ENCODE measurements around the gene UBE2J2. TPM values are rescaled to one million over a fixed set of nuclear protein-coding genes. Genes with fewer than 3 reads are reported as not detected.

Gene UBE2J2
- total RNA-seq, 1 experiment from 2014 or later = 54.2 TPM

DNA sequence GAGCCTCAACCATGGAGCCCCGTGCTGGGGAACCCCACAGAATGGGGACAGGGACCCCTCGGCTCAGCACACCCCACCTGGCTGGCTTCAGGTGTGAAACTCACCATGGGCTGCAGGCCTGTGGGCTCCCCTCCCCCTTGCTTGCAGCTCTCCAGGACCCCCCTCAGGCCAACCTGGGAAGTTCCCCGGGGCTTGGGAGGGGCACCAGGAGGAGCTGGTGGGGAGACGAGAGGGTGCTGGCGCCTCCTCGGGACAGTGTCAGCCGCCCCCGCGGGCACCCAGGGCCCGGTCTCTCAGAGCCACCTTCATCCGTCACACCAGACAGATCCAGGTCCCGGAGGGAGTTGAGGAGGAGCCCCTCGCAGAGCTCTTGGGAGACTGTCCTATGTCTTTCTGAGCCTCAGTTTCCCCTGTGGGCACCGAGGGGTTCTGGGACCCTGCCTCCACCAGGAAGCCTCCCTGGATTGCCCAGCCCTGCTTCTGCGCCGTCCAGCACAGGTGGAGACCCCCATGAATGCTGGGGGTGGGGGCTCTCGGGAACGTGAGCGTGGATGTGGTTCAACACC is 66.6 kb downstream of the UBE2J2 start:
- POLR2A ChIA-PET (ENCODE audit: unreplicated experiment) = no interaction called here
- H3K4me1 ChIP-seq (replicated peaks; ENCODE audit: insufficient read depth) = peaks cover 11% of the 10 kb centered on the region
- H4K20me1 ChIP-seq (ENCODE audit: insufficient read depth) = no peaks in the 10 kb centered on the region
- no peak for TF ChIP-seq EZH2 (IDR thresholded peaks at IDR 0.05; ENCODE audit: low read depth)
- TF ChIP-seq, protein P1, sequence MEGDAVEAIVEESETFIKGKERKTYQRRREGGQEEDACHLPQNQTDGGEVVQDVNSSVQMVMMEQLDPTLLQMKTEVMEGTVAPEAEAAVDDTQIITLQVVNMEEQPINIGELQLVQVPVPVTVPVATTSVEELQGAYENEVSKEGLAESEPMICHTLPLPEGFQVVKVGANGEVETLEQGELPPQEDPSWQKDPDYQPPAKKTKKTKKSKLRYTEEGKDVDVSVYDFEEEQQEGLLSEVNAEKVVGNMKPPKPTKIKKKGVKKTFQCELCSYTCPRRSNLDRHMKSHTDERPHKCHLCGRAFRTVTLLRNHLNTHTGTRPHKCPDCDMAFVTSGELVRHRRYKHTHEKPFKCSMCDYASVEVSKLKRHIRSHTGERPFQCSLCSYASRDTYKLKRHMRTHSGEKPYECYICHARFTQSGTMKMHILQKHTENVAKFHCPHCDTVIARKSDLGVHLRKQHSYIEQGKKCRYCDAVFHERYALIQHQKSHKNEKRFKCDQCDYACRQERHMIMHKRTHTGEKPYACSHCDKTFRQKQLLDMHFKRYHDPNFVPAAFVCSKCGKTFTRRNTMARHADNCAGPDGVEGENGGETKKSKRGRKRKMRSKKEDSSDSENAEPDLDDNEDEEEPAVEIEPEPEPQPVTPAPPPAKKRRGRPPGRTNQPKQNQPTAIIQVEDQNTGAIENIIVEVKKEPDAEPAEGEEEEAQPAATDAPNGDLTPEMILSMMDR (conservative IDR thresholded peaks at IDR 0.05) = no peak
- no peak for DNase-seq
- CTCF ChIA-PET = interaction anchor here (1.2 kb wide), 1 partner anchor 86 kb away, joined by 3 read pairs; no protein-coding TSS in a partner anchor
- H3K4me2 ChIP-seq = peak overlapping the region; percentile 61; the same call in 1 of the 2 replicates
- BruUV-seq (replicated peaks) = no TSS peak
- no peaks in the 10 kb centered on the region for H3K79me2 ChIP-seq (ENCODE audit: low read depth)
- peaks cover 7% of the 10 kb centered on the region; the same call in 1 of the 2 replicates for H3F3A ChIP-seq (ENCODE audit: insufficient read depth, low read depth)
- H3K4me3 ChIP-seq = no peak overlapping the region
- intact Hi-C loops (cut with micrococcal nuclease; ENCODE audit: unreplicated experiment) = loop anchor here (5.0 kb wide), 1 partner anchor 45 kb away; no protein-coding TSS in a partner anchor
- H3K27me3 ChIP-seq (ENCODE audit: insufficient read depth, low read depth) = no peaks in the 10 kb centered on the region
- H2AFZ ChIP-seq = no peak overlapping the region
- no peaks in the 10 kb centered on the region for H3K36me3 ChIP-seq (ENCODE audit: low read depth)
- H3K9me2 ChIP-seq (ENCODE audit: insufficient read depth) = no peaks in the 10 kb centered on the region
- H3K27ac ChIP-seq = no peak overlapping the region
- no peaks in the 10 kb centered on the region for H3K9me3 ChIP-seq (ENCODE audit: insufficient read depth, low read depth)

DNA sequence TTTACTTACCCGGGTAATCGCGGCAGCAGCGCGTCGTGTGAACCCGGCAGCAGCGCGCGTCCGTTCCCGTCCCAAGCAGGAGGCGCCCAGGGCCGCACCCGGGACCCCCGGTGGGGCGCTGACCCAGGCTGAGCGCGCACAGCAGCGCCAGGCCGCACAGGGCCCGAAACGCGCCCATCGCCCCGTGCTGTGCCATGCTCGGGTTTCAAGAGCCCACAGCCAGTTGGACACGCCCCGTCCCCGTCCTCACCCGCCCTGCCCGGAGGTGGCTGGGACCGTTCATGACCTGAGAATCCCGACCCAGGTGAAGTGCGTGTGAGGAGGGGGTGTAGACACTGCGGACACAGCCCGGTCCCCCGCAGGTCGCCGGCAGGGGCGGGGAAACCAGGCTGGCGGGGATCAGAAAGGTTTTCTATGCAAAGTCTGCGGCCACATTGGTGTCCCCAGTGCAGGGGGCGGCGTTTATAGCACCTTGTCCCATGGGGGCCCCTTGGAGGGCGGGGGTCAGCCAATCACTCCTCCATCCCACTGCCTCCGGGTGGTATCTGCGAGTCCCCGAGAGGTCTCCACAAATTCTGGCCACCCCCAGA is 67.2 kb downstream of the UBE2J2 start, which contains the start of gene TNFRSF18:
Gene TNFRSF18 (minus strand): TSS at position 217 of the 590 bp plus-strand sequence. CDS start 21 bp downstream, at position 196.
- TF ChIP-seq, protein P1 (conservative IDR thresholded peaks at IDR 0.05) = no peak
- no peak for TF ChIP-seq EZH2 (IDR thresholded peaks at IDR 0.05; ENCODE audit: low read depth)
- H3K36me3 ChIP-seq (ENCODE audit: low read depth) = no peaks in the 10 kb centered on the region
- BruUV-seq (replicated peaks) = no TSS peak
- DNase-seq = peak in 1 of 2 experiments; percentile 72
- H2AFZ ChIP-seq = no peak within 1 kb of the TSS
- intact Hi-C loops (cut with micrococcal nuclease; ENCODE audit: unreplicated experiment) = loop anchor here (5.0 kb wide), 1 partner anchor 44 kb away; no protein-coding TSS in a partner anchor
- ChIA-PET POLR2A (ENCODE audit: unreplicated experiment) (no interaction called here), CTCF (interaction anchor here (1.2 kb wide), 1 partner anchor 86 kb away, joined by 3 read pairs; no protein-coding TSS in a partner anchor)
- no peaks in the 10 kb centered on the region for H3K9me3 ChIP-seq (ENCODE audit: insufficient read depth, low read depth)
- no peak within 1 kb of the TSS for H3K27ac ChIP-seq
- H3K27me3 ChIP-seq (ENCODE audit: insufficient read depth, low read depth) = peaks cover under 1% of the 10 kb centered on the region; the same call in 1 of the 2 replicates
- H3K4me1 ChIP-seq (replicated peaks; ENCODE audit: insufficient read depth) = peaks cover 11% of the 10 kb centered on the region
- no peaks in the 10 kb centered on the region for H3K79me2 ChIP-seq (ENCODE audit: low read depth)
- H3K4me2 ChIP-seq = peak within 1 kb of the TSS; percentile 61
- no peak within 1 kb of the TSS; the same call in 1 of the 2 replicates for H3K4me3 ChIP-seq
- H4K20me1 ChIP-seq (ENCODE audit: insufficient read depth) = no peaks in the 10 kb centered on the region
- H3F3A ChIP-seq (ENCODE audit: insufficient read depth, low read depth) = peaks cover 7% of the 10 kb centered on the region; the same call in 1 of the 2 replicates
- H3K9me2 ChIP-seq (ENCODE audit: insufficient read depth) = no peaks in the 10 kb centered on the region

DNA sequence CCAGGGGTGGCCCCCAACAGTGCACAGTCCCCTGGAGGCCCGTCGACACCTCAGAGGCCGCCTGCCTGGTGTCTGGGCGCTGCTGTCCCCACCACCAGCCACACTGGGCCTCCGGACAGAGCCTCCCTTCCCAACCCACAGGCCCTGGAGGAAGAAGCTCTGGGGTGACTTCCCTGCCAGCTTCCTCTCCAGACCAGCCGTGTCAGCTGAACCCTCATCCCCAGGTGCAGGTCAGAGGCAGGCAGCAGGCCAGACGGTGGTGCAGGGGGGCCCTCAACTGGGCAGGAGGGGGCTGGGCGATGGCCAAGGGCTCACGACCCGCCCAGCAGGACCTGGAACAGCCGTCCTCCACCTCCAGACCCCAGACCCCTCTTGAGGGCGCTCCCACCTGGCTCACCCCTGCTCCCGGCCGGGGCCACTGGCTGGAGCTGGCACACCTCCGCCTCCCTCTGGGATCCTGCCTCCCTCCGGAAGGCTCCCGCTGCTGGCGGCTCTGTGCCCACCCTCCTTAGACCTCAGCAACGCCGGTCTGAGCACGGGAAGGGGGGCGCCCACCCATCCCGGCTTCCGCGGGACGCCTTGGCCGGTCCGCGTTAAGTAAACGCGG is 67.8 kb downstream of the UBE2J2 start:
- Histone ChIP-seq H3K4me3 (no peak overlapping the region; the same call in 1 of the 2 replicates), H2AFZ (no peak overlapping the region), H3F3A (ENCODE audit: insufficient read depth, low read depth) (peaks cover 7% of the 10 kb centered on the region; the same call in 1 of the 2 replicates), H3K36me3 (ENCODE audit: low read depth) (no peaks in the 10 kb centered on the region), H3K9me2 (ENCODE audit: insufficient read depth) (no peaks in the 10 kb centered on the region), H3K9me3 (ENCODE audit: insufficient read depth, low read depth) (no peaks in the 10 kb centered on the region), H3K4me1 (replicated peaks; ENCODE audit: insufficient read depth) (peaks cover 11% of the 10 kb centered on the region), H4K20me1 (ENCODE audit: insufficient read depth) (no peaks in the 10 kb centered on the region), H3K27me3 (ENCODE audit: insufficient read depth, low read depth) (peaks cover 7% of the 10 kb centered on the region; the same call in 1 of the 2 replicates), H3K27ac (no peak overlapping the region), H3K79me2 (ENCODE audit: low read depth) (no peaks in the 10 kb centered on the region), H3K4me2 (peak overlapping the region; percentile 61)
- ChIA-PET CTCF (interaction anchor here (1.2 kb wide), 1 partner anchor 85 kb away, joined by 3 read pairs; no protein-coding TSS in a partner anchor), POLR2A (ENCODE audit: unreplicated experiment) (no interaction called here)
- no peak for TF ChIP-seq EZH2 (IDR thresholded peaks at IDR 0.05; ENCODE audit: low read depth)
- TF ChIP-seq, protein P1 (conservative IDR thresholded peaks at IDR 0.05) = no peak
- intact Hi-C loops (cut with micrococcal nuclease; ENCODE audit: unreplicated experiment) = loop anchor here (5.0 kb wide), 1 partner anchor 44 kb away; no protein-coding TSS in a partner anchor
- BruUV-seq (replicated peaks) = no TSS peak
- DNase-seq = no peak

Measured in PC-9 (cell line).